HepG2 (cell line): ENCODE measurements around the gene ZNF512B. TPM values are rescaled to one million over a fixed set of nuclear protein-coding genes. Genes with fewer than 3 reads are reported as not detected.
A peak's percentile ranks its signal among the peaks of the same experiment; 100 is the strongest.

Experiments used
- DRAP1 ChIP-seq: IDR thresholded peaks from 2 replicates; pipeline ENCODE4 v1.6.1; 2016; ENCODE audit warnings: missing genetic modification reagents, missing compliant biosample characterization
- ERF ChIP-seq: IDR thresholded peaks from 2 replicates; pipeline ENCODE4 v1.6.1; 2018; ENCODE audit warnings: missing biosample characterization, missing genetic modification reagents
- FOSL2 ChIP-seq: sonication (generic); formaldehyde crosslinking; IDR thresholded peaks from 2 replicates; pipeline ENCODE4 v1.4.0; 2020; ENCODE audit warnings: missing genetic modification reagents
- FOXO1 ChIP-seq: sonication (generic); formaldehyde crosslinking; IDR thresholded peaks from 2 replicates; pipeline ENCODE4 v1.4.0; 2020; ENCODE audit warnings: missing genetic modification reagents
- NFE2L1 ChIP-seq: sonication (generic); formaldehyde crosslinking; IDR thresholded peaks from 2 replicates; pipeline ENCODE4 v1.4.0; 2020; ENCODE audit warnings: missing genetic modification reagents, mild to moderate bottlenecking, borderline replicate concordance
- NR2F2 ChIP-seq: IDR thresholded peaks from 2 replicates; pipeline ENCODE4 v1.6.1; 2012; ENCODE audit warnings: low read depth, inconsistent platforms, borderline replicate concordance
- SALL2 ChIP-seq: sonication (generic); formaldehyde crosslinking; IDR thresholded peaks from 2 replicates; pipeline ENCODE4 v1.8.1; 2023; ENCODE audit warnings: mild to moderate bottlenecking, missing genetic modification reagents, inconsistent platforms
- SMAD3 ChIP-seq: sonication (generic); formaldehyde crosslinking; IDR thresholded peaks from 2 replicates; pipeline ENCODE4 v1.4.0; 2020; ENCODE audit warnings: missing genetic modification reagents
- TAF15 ChIP-seq: fragments of 200-400 bp; formaldehyde crosslinking; IDR thresholded peaks from one replicate; pipeline ENCODE4 v1.6.1; 2018; ENCODE audit warnings: mild to moderate bottlenecking, low read depth, low read length; ENCODE audit not compliant: poor library complexity, severe bottlenecking
- XBP1 ChIP-seq: sonication (generic); formaldehyde crosslinking; IDR thresholded peaks from 2 replicates; pipeline ENCODE4 v1.5.0; 2020; ENCODE audit warnings: missing genetic modification reagents
- YY1 ChIP-seq: IDR thresholded peaks from 2 replicates; pipeline ENCODE4 v1.6.1; 2011; ENCODE audit warnings: low read length, low read depth, moderate library complexity, mild to moderate bottlenecking; ENCODE audit not compliant: insufficient read depth, insufficient replicate concordance
- ZFP36L2 ChIP-seq: sonication (generic); formaldehyde crosslinking; IDR thresholded peaks from 2 replicates; pipeline ENCODE4 v1.4.0; 2020; ENCODE audit warnings: missing genetic modification reagents
- ZNF160 ChIP-seq: sonication (generic); formaldehyde crosslinking; IDR thresholded peaks from 2 replicates; pipeline ENCODE4 v1.8.0; 2022; ENCODE audit warnings: mild to moderate bottlenecking, inconsistent platforms, missing genetic modification reagents
- ZNF354B ChIP-seq: sonication (generic); formaldehyde crosslinking; IDR thresholded peaks from 2 replicates; pipeline ENCODE4 v1.8.0; 2022; ENCODE audit warnings: mild to moderate bottlenecking, missing genetic modification reagents
- ZNF510 ChIP-seq: sonication (generic); formaldehyde crosslinking; IDR thresholded peaks from 2 replicates; pipeline ENCODE4 v1.4.0; 2020; ENCODE audit warnings: low read depth, mild to moderate bottlenecking, missing genetic modification reagents
- ZSCAN9 ChIP-seq: IDR thresholded peaks from 2 replicates; pipeline ENCODE4 v1.6.1; 2016; ENCODE audit warnings: borderline replicate concordance
- polyA plus RNA-seq, 8 experiments: library from polyadenylated mRNA; depleted of rRNA in 3 of 8; stranded (reverse) in 7 of 8; unstranded in 1 of 8; fragments of >200 nt; fragmentation: Illumina TruSeq in 4 of 8; extraction: Trizol in 4 of 8; gene quantifications; 2 replicates each; pipeline versions ENCODE4 v1.2.1 to v1.2.3, GENCODE V29; 2011 to 2016; ENCODE audit warnings: low read depth in 4 of 8, missing spikeins in 1 of 8, mixed read lengths in 1 of 8; ENCODE audit not compliant: insufficient read depth in 1 of 8
- total RNA-seq, 5 experiments: library from RNA; depleted of rRNA; stranded (reverse); fragments of >200 nt; fragmentation: Illumina TruSeq; extraction: Trizol; gene quantifications; 2 replicates each; pipeline ENCODE4 v1.2.3, GENCODE V29; 2016; ENCODE audit warnings: low read depth in 1 of 5
- TF ChIP-seq, protein P1 (sequence below): sonication (generic); formaldehyde crosslinking; conservative IDR thresholded peaks from 2 replicates; pipeline ENCODE4 v1.4.0; 2020; ENCODE audit warnings: missing genetic modification reagents
- TF ChIP-seq, protein P2 (sequence below): sonication (generic); IDR thresholded peaks from 2 replicates; pipeline ENCODE4 v1.6.1; 2016; ENCODE audit warnings: low read depth, borderline replicate concordance
- TF ChIP-seq, protein P3 (sequence below): sonication (generic); formaldehyde crosslinking; IDR thresholded peaks from 2 replicates; pipeline ENCODE4 v1.8.0; 2022; ENCODE audit warnings: low read depth, missing genetic modification reagents
- TF ChIP-seq, protein P4 (sequence below): sonication (generic); formaldehyde crosslinking; IDR thresholded peaks from 2 replicates; pipeline ENCODE4 v1.4.0; 2020; ENCODE audit warnings: missing genetic modification reagents
- TF ChIP-seq, protein P5 (sequence below): sonication (generic); formaldehyde crosslinking; IDR thresholded peaks from 2 replicates; pipeline ENCODE4 v1.4.0; 2020; ENCODE audit warnings: low read depth, mild to moderate bottlenecking, missing genetic modification reagents

Gene ZNF512B
- total and polyA plus RNA-seq, 2 of the 13 experiments (the other 11 are each of a cell fraction or from before 2014, with no cell fraction given): 11.5 to 30.6 TPM

- TF ChIP-seq, protein P1, sequence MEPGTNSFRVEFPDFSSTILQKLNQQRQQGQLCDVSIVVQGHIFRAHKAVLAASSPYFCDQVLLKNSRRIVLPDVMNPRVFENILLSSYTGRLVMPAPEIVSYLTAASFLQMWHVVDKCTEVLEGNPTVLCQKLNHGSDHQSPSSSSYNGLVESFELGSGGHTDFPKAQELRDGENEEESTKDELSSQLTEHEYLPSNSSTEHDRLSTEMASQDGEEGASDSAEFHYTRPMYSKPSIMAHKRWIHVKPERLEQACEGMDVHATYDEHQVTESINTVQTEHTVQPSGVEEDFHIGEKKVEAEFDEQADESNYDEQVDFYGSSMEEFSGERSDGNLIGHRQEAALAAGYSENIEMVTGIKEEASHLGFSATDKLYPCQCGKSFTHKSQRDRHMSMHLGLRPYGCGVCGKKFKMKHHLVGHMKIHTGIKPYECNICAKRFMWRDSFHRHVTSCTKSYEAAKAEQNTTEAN (CRISPR knock-in tag): peak; percentile 89
- TF ChIP-seq ZSCAN9 (CRISPR knock-in tag) (peak; percentile 61; the same call in 1 of the 2 replicates), YY1 (peak; percentile 83), NR2F2 (peak; percentile 32; the same call in 1 of the 2 replicates), XBP1 (CRISPR knock-in tag) (no peak), SMAD3 (peak; percentile 87), DRAP1 (CRISPR knock-in tag) (no peak; the same call in 1 of the 2 replicates), FOSL2 (peak; percentile 73), FOXO1 (peak; percentile 80), ZNF510 (CRISPR knock-in tag) (peak; percentile 91; the same call in 1 of the 2 replicates), ZNF354B (no peak), ZNF160 (CRISPR knock-in tag) (peak; percentile 78), SALL2 (CRISPR knock-in tag) (peak; percentile 99), ZFP36L2 (CRISPR knock-in tag) (no peak), NFE2L1 (peak; percentile 48; the same call in 1 of the 2 replicates), TAF15 (peak; percentile 98), ERF (CRISPR knock-in tag) (peak; percentile 93)
- TF ChIP-seq, protein P2, sequence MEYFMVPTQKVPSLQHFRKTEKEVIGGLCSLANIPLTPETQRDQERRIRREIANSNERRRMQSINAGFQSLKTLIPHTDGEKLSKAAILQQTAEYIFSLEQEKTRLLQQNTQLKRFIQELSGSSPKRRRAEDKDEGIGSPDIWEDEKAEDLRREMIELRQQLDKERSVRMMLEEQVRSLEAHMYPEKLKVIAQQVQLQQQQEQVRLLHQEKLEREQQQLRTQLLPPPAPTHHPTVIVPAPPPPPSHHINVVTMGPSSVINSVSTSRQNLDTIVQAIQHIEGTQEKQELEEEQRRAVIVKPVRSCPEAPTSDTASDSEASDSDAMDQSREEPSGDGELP: peak; percentile 71; the same call in 1 of the 2 replicates
- TF ChIP-seq, protein P3, sequence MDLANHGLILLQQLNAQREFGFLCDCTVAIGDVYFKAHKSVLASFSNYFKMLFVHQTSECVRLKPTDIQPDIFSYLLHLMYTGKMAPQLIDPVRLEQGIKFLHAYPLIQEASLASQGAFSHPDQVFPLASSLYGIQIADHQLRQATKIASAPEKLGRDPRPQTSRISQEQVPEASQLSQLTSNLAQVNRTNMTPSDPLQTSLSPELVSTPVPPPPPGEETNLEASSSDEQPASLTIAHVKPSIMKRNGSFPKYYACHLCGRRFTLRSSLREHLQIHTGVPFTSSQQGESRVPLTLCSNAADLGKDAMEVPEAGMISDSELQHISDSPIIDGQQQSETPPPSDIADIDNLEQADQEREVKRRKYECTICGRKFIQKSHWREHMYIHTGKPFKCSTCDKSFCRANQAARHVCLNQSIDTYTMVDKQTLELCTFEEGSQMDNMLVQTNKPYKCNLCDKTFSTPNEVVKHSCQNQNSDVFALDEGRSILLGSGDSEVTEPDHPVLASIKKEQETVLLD (CRISPR knock-in tag): no peak
- TF ChIP-seq, protein P4, sequence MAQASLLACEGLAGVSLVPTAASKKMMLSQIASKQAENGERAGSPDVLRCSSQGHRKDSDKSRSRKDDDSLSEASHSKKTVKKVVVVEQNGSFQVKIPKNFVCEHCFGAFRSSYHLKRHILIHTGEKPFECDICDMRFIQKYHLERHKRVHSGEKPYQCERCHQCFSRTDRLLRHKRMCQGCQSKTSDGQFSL (CRISPR knock-in tag): peak; percentile 73; the same call in 1 of the 2 replicates
- TF ChIP-seq, protein P5, sequence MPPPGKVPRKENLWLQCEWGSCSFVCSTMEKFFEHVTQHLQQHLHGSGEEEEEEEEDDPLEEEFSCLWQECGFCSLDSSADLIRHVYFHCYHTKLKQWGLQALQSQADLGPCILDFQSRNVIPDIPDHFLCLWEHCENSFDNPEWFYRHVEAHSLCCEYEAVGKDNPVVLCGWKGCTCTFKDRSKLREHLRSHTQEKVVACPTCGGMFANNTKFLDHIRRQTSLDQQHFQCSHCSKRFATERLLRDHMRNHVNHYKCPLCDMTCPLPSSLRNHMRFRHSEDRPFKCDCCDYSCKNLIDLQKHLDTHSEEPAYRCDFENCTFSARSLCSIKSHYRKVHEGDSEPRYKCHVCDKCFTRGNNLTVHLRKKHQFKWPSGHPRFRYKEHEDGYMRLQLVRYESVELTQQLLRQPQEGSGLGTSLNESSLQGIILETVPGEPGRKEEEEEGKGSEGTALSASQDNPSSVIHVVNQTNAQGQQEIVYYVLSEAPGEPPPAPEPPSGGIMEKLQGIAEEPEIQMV (CRISPR knock-in tag): peak; percentile 92; the same call in 1 of the 2 replicates
Measured at GRCh38 chr20:63973636-63974401, 4.1 kb upstream of the ZNF512B start (continued).
